ENCODE measurements around the gene ALCAM. TPM values are rescaled to one million over a fixed set of nuclear protein-coding genes. Genes with fewer than 3 reads are reported as not detected.

ALCAM gene
- polyA plus RNA-seq, 1 of the 3 experiments (the other 2 are of a cell fraction) = 58.3 TPM

GRCh38 chr3:105470851-105471250 is 104.1 kb downstream of the ALCAM start:
- TF ChIP-seq RCOR1 (IDR thresholded peaks at IDR 0.05; ENCODE audit: low read length) (no peak), YY1 (IDR thresholded peaks at IDR 0.05; ENCODE audit: low read depth) (no peak), GABPA (IDR thresholded peaks at IDR 0.05; ENCODE audit: low read depth) (no peak), EP300 (IDR thresholded peaks at IDR 0.05; ENCODE audit: borderline replicate concordance in 1 of 2, low read depth in 1 of 2, low read length in 1 of 2) (no peak), POLR2AphosphoS5 (IDR thresholded peaks at IDR 0.05; ENCODE audit: low read depth, low read length) (no peak), TCF12 (IDR thresholded peaks at IDR 0.05) (no peak)
- Histone ChIP-seq H2AFZ (ENCODE audit: low read depth) (no peak overlapping the region), H3K4me1 (ENCODE audit: control insufficient read depth in 1 of 2, insufficient read depth in 2 of 2, low read depth in 1 of 2, low read length in 1 of 2) (peaks cover 16 to 18% of the 10 kb centered on the region in 2 experiments; a peak in 3 of 4 replicates), H3K27me3 (ENCODE audit: insufficient read depth) (no peaks in the 10 kb centered on the region), H4K20me1 (ENCODE audit: insufficient read depth) (no peaks in the 10 kb centered on the region; the same call in none of the 2 replicates), H3K9me2 (no peaks in the 10 kb centered on the region), H3F3A (replicated peaks; ENCODE audit: insufficient read depth) (peaks cover 23% of the 10 kb centered on the region), H3K36me3 (replicated peaks in 1 of 2; ENCODE audit: control insufficient read depth in 1 of 2, insufficient read depth in 2 of 2, low read length in 1 of 2) (peaks cover 0 to 5% of the 10 kb centered on the region in 2 experiments), H3K79me2 (ENCODE audit: insufficient read depth) (peaks cover 96% of the 10 kb centered on the region), H3K4me2 (no peak overlapping the region), H3K27ac (ENCODE audit: low read depth in 2 of 2, low read length in 1 of 2) (no peak overlapping the region; a peak in 1 of 4 replicates), H3K9me3 (no peaks in the 10 kb centered on the region), H3K9ac (no peak overlapping the region), H3K4me3 (ENCODE audit: low read depth in 2 of 2, low read length in 1 of 2) (no peak overlapping the region)
- 94% methylated on average over 2 of the region's 2 CpGs for WGBS (ENCODE audit: low lambda C conversion rate)
- no peak for DNase-seq
- ChIA-PET CTCF (no interaction called here), POLR2A (no interaction called here)

DNA sequence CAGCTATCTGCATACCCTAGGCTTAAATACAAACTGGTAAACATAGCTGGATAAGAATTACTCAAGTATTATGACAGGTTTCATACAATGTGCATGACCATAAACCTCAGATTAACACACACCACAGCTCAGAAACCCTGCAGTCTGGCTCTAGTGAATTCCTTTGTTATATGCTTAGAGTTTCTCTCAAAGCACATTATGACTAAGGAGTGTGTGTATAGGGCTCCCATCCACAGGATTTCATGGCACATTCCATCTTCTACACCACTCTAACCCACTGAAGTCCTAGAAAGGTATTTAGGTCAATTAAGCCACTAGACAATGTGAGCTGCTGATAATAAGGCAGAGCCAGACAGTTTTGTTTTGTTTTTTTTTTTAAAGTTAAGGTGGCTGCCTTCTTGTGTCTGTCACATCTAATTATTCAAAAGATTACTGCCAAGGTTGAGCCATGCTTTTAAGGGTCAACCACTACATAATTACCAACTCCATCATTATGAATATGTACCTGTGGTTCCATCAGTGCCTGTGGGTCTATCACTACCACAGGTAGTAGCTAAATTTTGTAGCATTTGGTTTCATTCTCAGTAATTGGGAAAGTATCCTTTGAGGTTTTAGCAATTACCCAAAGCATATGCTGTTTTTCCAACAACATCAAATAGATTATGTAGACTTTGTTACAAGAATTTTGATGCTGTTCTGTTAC is 107.0 kb downstream of the ALCAM start:
- H3K36me3 ChIP-seq (replicated peaks in 1 of 2; ENCODE audit: control insufficient read depth in 1 of 2, insufficient read depth in 2 of 2, low read length in 1 of 2) = peaks cover 0 to 14% of the 10 kb centered on the region in 2 experiments
- POLR2A ChIA-PET = no interaction called here
- H3K9me3 ChIP-seq = peaks cover 15% of the 10 kb centered on the region; the same call in 1 of the 2 replicates
- no peak overlapping the region for H2AFZ ChIP-seq (ENCODE audit: low read depth)
- H3K4me1 ChIP-seq (ENCODE audit: control insufficient read depth in 1 of 2, insufficient read depth in 2 of 2, low read depth in 1 of 2, low read length in 1 of 2) = peaks cover 11 to 12% of the 10 kb centered on the region in 2 experiments; a peak in 2 of 4 replicates
- H3K9ac ChIP-seq = no peak overlapping the region
- CTCF ChIA-PET = interaction anchor here (0.7 to 1.0 kb wide), 2 partner anchors 27 to 44 kb away, joined by 3 read pairs; no protein-coding TSS in a partner anchor
- peaks cover 21% of the 10 kb centered on the region for H3F3A ChIP-seq (replicated peaks; ENCODE audit: insufficient read depth)
- H3K4me3 ChIP-seq (ENCODE audit: low read depth in 2 of 2, low read length in 1 of 2) = no peak overlapping the region
- 0 out of 2 replicates have a peak overlapping the region, but pooled peaks have one; percentile 13 for H3K4me2 ChIP-seq
- TF ChIP-seq JUND (IDR thresholded peaks at IDR 0.05) (peak; percentile 4; the same call in 1 of the 2 replicates), TEAD4 (IDR thresholded peaks at IDR 0.05; ENCODE audit: borderline replicate concordance, insufficient read depth) (0 out of 2 replicates have a peak, but pooled peaks have one; percentile 8), MXI1 (IDR thresholded peaks at IDR 0.05; ENCODE audit: low read depth, low read length) (no peak)
- no peaks in the 10 kb centered on the region for H3K9me2 ChIP-seq
- no peak for DNase-seq
- H3K79me2 ChIP-seq (ENCODE audit: insufficient read depth) = peaks cover 100% of the 10 kb centered on the region
- peak overlapping the region; percentile 50 to 63 for H3K27ac ChIP-seq (ENCODE audit: low read depth in 2 of 2, low read length in 1 of 2)
- no peaks in the 10 kb centered on the region; the same call in none of the 2 replicates for H4K20me1 ChIP-seq (ENCODE audit: insufficient read depth)
- H3K27me3 ChIP-seq (ENCODE audit: insufficient read depth) = no peaks in the 10 kb centered on the region

GRCh38 chr3:105480768-105481167 is 114.1 kb downstream of the ALCAM start:
- Histone ChIP-seq H3K4me3 (ENCODE audit: low read depth in 2 of 2, low read length in 1 of 2) (no peak overlapping the region), H4K20me1 (ENCODE audit: insufficient read depth) (no peaks in the 10 kb centered on the region), H3K9ac (no peak overlapping the region), H3K9me3 (peaks cover 15% of the 10 kb centered on the region; the same call in 1 of the 2 replicates), H3K4me1 (ENCODE audit: control insufficient read depth in 1 of 2, insufficient read depth in 2 of 2, low read depth in 1 of 2, low read length in 1 of 2) (no peaks in the 10 kb centered on the region; a peak in 1 of 4 replicates), H3K9me2 (no peaks in the 10 kb centered on the region), H3K36me3 (replicated peaks in 1 of 2; ENCODE audit: control insufficient read depth in 1 of 2, insufficient read depth in 2 of 2, low read length in 1 of 2) (peaks cover 0 to 39% of the 10 kb centered on the region in 2 experiments), H3K27ac (ENCODE audit: low read depth in 2 of 2, low read length in 1 of 2) (no peak overlapping the region; a peak in 1 of 4 replicates), H3F3A (replicated peaks; ENCODE audit: insufficient read depth) (peaks cover 21% of the 10 kb centered on the region), H3K4me2 (no peak overlapping the region), H2AFZ (ENCODE audit: low read depth) (no peak overlapping the region), H3K27me3 (ENCODE audit: insufficient read depth) (no peaks in the 10 kb centered on the region), H3K79me2 (ENCODE audit: insufficient read depth) (peaks cover 99% of the 10 kb centered on the region)
- WGBS (ENCODE audit: low lambda C conversion rate) = 90% methylated on average over 1 of the region's 1 CpG
- CTCF ChIA-PET = interaction anchor here (1.2 to 1.5 kb wide), 2 partner anchors 15 to 111 kb away, joined by 5 to 6 read pairs; no protein-coding TSS in a partner anchor
- TF ChIP-seq PBX3 (IDR thresholded peaks at IDR 0.05) (peak; percentile 15; the same call in 1 of the 2 replicates), FOXJ3 (CRISPR knock-in tag; IDR thresholded peaks at IDR 0.05) (no peak)
- no peak for DNase-seq
- POLR2A ChIA-PET = no interaction called here

All from SK-N-SH (cell line).